Naive thymus-derived CD4-positive, alpha-beta T cell (primary cell): Measurements from ENCODE around the gene SCD5. TPM values are rescaled to one million over a fixed set of nuclear protein-coding genes. Genes with fewer than 3 reads are reported as not detected.

Experiments used
- ATAC-seq: fragments of 150-1000 bp; cut with Tn5 transposase; 2 replicates; pipeline ENCODE4 v1.10.0; 2021; ENCODE audit warnings: mild to moderate bottlenecking, moderate library complexity
- CTCF ChIA-PET: fragments of 350-600 bp; sonication (Branson Sonifier 250); formaldehyde crosslinking; loops from one replicate; lab custom pipeline; 2021; ENCODE audit warnings: antibody characterized with exemption; lab: Charles Lee
- POLR2A ChIA-PET: fragments of 350-600 bp; sonication (Branson Sonifier 250); formaldehyde crosslinking; loops from one replicate; lab custom pipeline; 2021; ENCODE audit warnings: antibody characterized with exemption, inconsistent platforms; lab: Charles Lee
- DNase-seq, 9 donors: peaks; one replicate each; pipeline versions ENCODE4 v3.0.0 to v3.0.0-alpha.2; 2020 to 2022; ENCODE audit warnings: mixed read lengths in 1 of 9
- H3K27ac ChIP-seq: one replicate; pipeline ENCODE4 v1.7.0; 2013; ENCODE audit warnings: mild to moderate bottlenecking, low read depth, low read length, moderate library complexity
- H3K27me3 ChIP-seq, 2 donors: one replicate each; pipeline ENCODE4 v1.7.0; 2013; ENCODE audit warnings: low read length in 2 of 2, mild to moderate bottlenecking in 2 of 2, moderate library complexity in 2 of 2; ENCODE audit not compliant: control insufficient read depth in 2 of 2, insufficient read depth in 2 of 2
- H3K36me3 ChIP-seq, 3 experiments: 1 replicate in 2 of 3; 2 replicates in 1 of 3; pipeline ENCODE4 v1.7.0; 2013; ENCODE audit warnings: low read length in 3 of 3, mild to moderate bottlenecking in 3 of 3, moderate library complexity in 1 of 3; ENCODE audit not compliant: insufficient read depth in 3 of 3, control insufficient read depth in 2 of 3
- H3K4me1 ChIP-seq, 2 donors: one replicate each; pipeline ENCODE4 v1.7.0; 2013; ENCODE audit warnings: low read length in 2 of 2, mild to moderate bottlenecking in 2 of 2, moderate library complexity in 1 of 2; ENCODE audit not compliant: control insufficient read depth in 2 of 2, insufficient read depth in 2 of 2
- H3K4me3 ChIP-seq: 2 replicates; pipeline ENCODE4 v1.7.0; 2013; ENCODE audit warnings: mild to moderate bottlenecking, low read length
- H3K9me3 ChIP-seq, 3 experiments: 1 replicate in 2 of 3; 2 replicates in 1 of 3; pipeline ENCODE4 v1.7.0; 2013; ENCODE audit warnings: low read length in 3 of 3; ENCODE audit not compliant: control insufficient read depth in 2 of 3
- H3K27ac Mint-ChIP-seq, 9 donors: one replicate each; pipeline ENCODE4 v1.8.0; 2020 to 2022; ENCODE audit warnings: mixed read lengths in 9 of 9, mild to moderate bottlenecking in 8 of 9, moderate library complexity in 5 of 9, inconsistent platforms in 2 of 9
- H3K27me3 Mint-ChIP-seq, 5 donors: one replicate each; pipeline ENCODE4 v1.8.0; 2021 to 2022; ENCODE audit warnings: mixed read lengths in 5 of 5, mild to moderate bottlenecking in 1 of 5
- H3K36me3 Mint-ChIP-seq, 5 donors: one replicate each; pipeline ENCODE4 v1.8.0; 2020 to 2022; ENCODE audit warnings: mixed read lengths in 5 of 5, mild to moderate bottlenecking in 3 of 5, inconsistent platforms in 1 of 5
- H3K4me1 Mint-ChIP-seq, 7 donors: one replicate each; pipeline ENCODE4 v1.8.0; 2020 to 2022; ENCODE audit warnings: mixed read lengths in 7 of 7, mild to moderate bottlenecking in 3 of 7, inconsistent platforms in 1 of 7
- H3K4me3 Mint-ChIP-seq, 10 donors: one replicate each; pipeline ENCODE4 v1.8.0; 2020 to 2022; ENCODE audit warnings: mild to moderate bottlenecking in 10 of 10, mixed read lengths in 10 of 10, moderate library complexity in 6 of 10, inconsistent platforms in 2 of 10
- H3K9me3 Mint-ChIP-seq, 11 donors: one replicate each; pipeline ENCODE4 v1.8.0; 2020 to 2022; ENCODE audit warnings: mixed read lengths in 11 of 11, mild to moderate bottlenecking in 4 of 11, inconsistent platforms in 1 of 11, moderate library complexity in 1 of 11
- intact Hi-C, 2 donors: fragments of 100-400 bp; cut with micrococcal nuclease; formaldehyde crosslinking; loops; one replicate each; pipeline ENCODE4 v1.15.1; 2023
- polyA plus RNA-seq, 2 donors: library from polyadenylated mRNA; unstranded; fragments of 300-500 nt; fragmentation: Illumina TruSeq; gene quantifications; one replicate each; pipeline ENCODE4 v1.2.3, GENCODE V29; 2021
- total RNA-seq, 6 experiments: library from RNA in 5 of 6; stranded (reverse) in 5 of 6; gene quantifications; 1 replicate in 5 of 6; 2 replicates in 1 of 6; pipeline ENCODE4 v1.2.3 and lab custom pipeline; 2021 to 2026

SCD5 gene
- total and polyA plus RNA-seq, 7 experiments from 2014 or later = 0.13 to 1.5 (median 0.44) TPM; not detected in 4

- H3K9me3 Mint-ChIP-seq = peaks cover 0 to 40% (median 10%) of the 10 kb centered on the region in 11 donors
- no peak overlapping the region for H3K4me3 ChIP-seq
- intact Hi-C loops = no loop called here
- DNase-seq (no peak), ATAC-seq (no peak)
- no peaks in the 10 kb centered on the region for H3K4me1 ChIP-seq
- ChIA-PET POLR2A (no interaction called here), CTCF (no interaction called here)
- no peak overlapping the region for H3K27ac ChIP-seq
- H3K36me3 ChIP-seq = no peaks in the 10 kb centered on the region
- H3K27me3 Mint-ChIP-seq = peaks cover 8 to 47% (median 20%) of the 10 kb centered on the region in 5 donors
- peaks cover 0 to 13% (median 4%) of the 10 kb centered on the region in 5 donors for H3K36me3 Mint-ChIP-seq
- peaks cover 0 to 4% of the 10 kb centered on the region in 2 donors for H3K27me3 ChIP-seq
- no peaks in the 10 kb centered on the region for H3K4me1 Mint-ChIP-seq
- H3K9me3 ChIP-seq = no peaks in the 10 kb centered on the region
- H3K4me3 Mint-ChIP-seq = no peak overlapping the region
- no peak overlapping the region for H3K27ac Mint-ChIP-seq
These were observed 131.5 kb downstream of the SCD5 start for GRCh38 chr4:82666970-82667665.

GRCh38 chr4:82661181-82661992 is 137.2 kb downstream of the SCD5 start:
- POLR2A ChIA-PET = interaction anchor here (0.7 kb wide), 1 partner anchor 24 kb away, joined by 3 read pairs; no protein-coding TSS in a partner anchor
- CTCF ChIA-PET = no interaction called here
- intact Hi-C loops = no loop called here

GRCh38 chr4:82652062-82652461 is 146.5 kb downstream of the SCD5 start:
- DNase-seq (no peak), ATAC-seq (peak; percentile 56)
- Histone ChIP-seq H3K27me3 (no peaks in the 10 kb centered on the region), H3K36me3 (no peaks in the 10 kb centered on the region), H3K27ac (no peak overlapping the region), H3K4me3 (no peak overlapping the region), H3K4me1 (no peaks in the 10 kb centered on the region), H3K9me3 (no peaks in the 10 kb centered on the region)
- no peak overlapping the region for H3K27ac Mint-ChIP-seq
- no peak overlapping the region for H3K4me3 Mint-ChIP-seq
- intact Hi-C loops = no loop called here
- ChIA-PET POLR2A (no interaction called here), CTCF (no interaction called here)
- H3K27me3 Mint-ChIP-seq = peaks cover 0 to 11% (median 5%) of the 10 kb centered on the region in 5 donors
- H3K36me3 Mint-ChIP-seq = no peaks in the 10 kb centered on the region
- H3K9me3 Mint-ChIP-seq = peaks cover 0 to 4% (median 0%) of the 10 kb centered on the region in 11 donors
- H3K4me1 Mint-ChIP-seq = no peaks in the 10 kb centered on the region

More at GRCh38 chr4:82661181-82661992, 137.2 kb downstream of the SCD5 start:
- Mint-ChIP-seq H3K4me1 (no peaks in the 10 kb centered on the region), H3K27ac (no peak overlapping the region), H3K36me3 (peaks cover 0 to 1% (median 0%) of the 10 kb centered on the region in 5 donors), H3K27me3 (peaks cover 6 to 42% (median 32%) of the 10 kb centered on the region in 5 donors), H3K9me3 (peaks cover 0 to 7% (median 2%) of the 10 kb centered on the region in 11 donors), H3K4me3 (no peak overlapping the region)
- H3K9me3 ChIP-seq = no peaks in the 10 kb centered on the region
- H3K36me3 ChIP-seq = no peaks in the 10 kb centered on the region
- DNase-seq (no peak), ATAC-seq (no peak)
- no peaks in the 10 kb centered on the region for H3K27me3 ChIP-seq
- H3K4me3 ChIP-seq = no peak overlapping the region
- H3K4me1 ChIP-seq = no peaks in the 10 kb centered on the region
- no peak overlapping the region for H3K27ac ChIP-seq

- Histone ChIP-seq H3K36me3 (no peaks in the 10 kb centered on the region), H3K27me3 (no peaks in the 10 kb centered on the region), H3K9me3 (no peaks in the 10 kb centered on the region), H3K27ac (no peak overlapping the region), H3K4me1 (no peaks in the 10 kb centered on the region), H3K4me3 (no peak overlapping the region)
- Mint-ChIP-seq H3K9me3 (peaks cover 0 to 1% (median 0%) of the 10 kb centered on the region in 11 donors), H3K4me3 (no peak overlapping the region), H3K36me3 (no peaks in the 10 kb centered on the region), H3K27ac (no peak overlapping the region), H3K4me1 (no peaks in the 10 kb centered on the region), H3K27me3 (peaks cover 0 to 11% (median 4%) of the 10 kb centered on the region in 5 donors)
- no peak for DNase-seq
- no peak for ATAC-seq
- POLR2A ChIA-PET = no interaction called here
- intact Hi-C loops = no loop called here
- CTCF ChIA-PET = no interaction called here
These were observed 147.7 kb downstream of the SCD5 start for GRCh38 chr4:82650868-82651267.

GRCh38 chr4:82648356-82648755 is 150.2 kb downstream of the SCD5 start:
- peaks cover 1 to 11% (median 9%) of the 10 kb centered on the region in 5 donors for H3K27me3 Mint-ChIP-seq
- Histone ChIP-seq H3K4me3 (no peak overlapping the region), H3K4me1 (no peaks in the 10 kb centered on the region), H3K27ac (no peak overlapping the region), H3K9me3 (no peaks in the 10 kb centered on the region), H3K27me3 (no peaks in the 10 kb centered on the region), H3K36me3 (no peaks in the 10 kb centered on the region)
- H3K9me3 Mint-ChIP-seq = peaks cover 0 to 1% (median 0%) of the 10 kb centered on the region in 11 donors
- DNase-seq (no peak), ATAC-seq (no peak)
- ChIA-PET CTCF (no interaction called here), POLR2A (no interaction called here)
- intact Hi-C loops = no loop called here
- no peaks in the 10 kb centered on the region for H3K36me3 Mint-ChIP-seq
- no peak overlapping the region for H3K4me3 Mint-ChIP-seq
- no peak overlapping the region for H3K27ac Mint-ChIP-seq
- no peaks in the 10 kb centered on the region for H3K4me1 Mint-ChIP-seq

GRCh38 chr4:82645936-82646565 is 152.5 kb downstream of the SCD5 start:
- Mint-ChIP-seq H3K27me3 (peaks cover 4 to 16% (median 10%) of the 10 kb centered on the region in 5 donors), H3K36me3 (no peaks in the 10 kb centered on the region), H3K4me3 (no peak overlapping the region), H3K4me1 (no peaks in the 10 kb centered on the region), H3K27ac (no peak overlapping the region), H3K9me3 (peaks cover 0 to 4% (median 0%) of the 10 kb centered on the region in 11 donors)
- no peak for ATAC-seq
- Histone ChIP-seq H3K4me1 (no peaks in the 10 kb centered on the region), H3K27ac (no peak overlapping the region), H3K9me3 (no peaks in the 10 kb centered on the region), H3K27me3 (no peaks in the 10 kb centered on the region), H3K4me3 (no peak overlapping the region), H3K36me3 (no peaks in the 10 kb centered on the region)
- DNase-seq = no peak
- CTCF ChIA-PET = no interaction called here
- intact Hi-C loops = no loop called here
- POLR2A ChIA-PET = no interaction called here
